Activated naive CD4-positive, alpha-beta T cell treated with anti-CD3 and anti-CD28 coated beads, Interleukin-2, amount 10 ng/mL, durations not matched to agents 7 days and 5 days (primary cell): ENCODE measurements around the gene MYOM1.

Experiments
- CTCF ChIA-PET: fragments of 350-600 bp; sonication (Branson Sonifier 250); formaldehyde crosslinking; loops from one replicate; lab custom pipeline; 2021; ENCODE audit warnings: antibody characterized with exemption; lab: Charles Lee
- DNase-seq: peaks from one replicate; pipeline ENCODE4 v3.0.0-alpha.2; 2020
- H3K27ac Mint-ChIP-seq: one replicate; pipeline ENCODE4 v1.8.0; 2021; ENCODE audit warnings: mild to moderate bottlenecking, moderate library complexity, mixed read lengths
- H3K27me3 Mint-ChIP-seq: one replicate; pipeline ENCODE4 v1.8.0; 2021; ENCODE audit warnings: mild to moderate bottlenecking, mixed read lengths
- H3K36me3 Mint-ChIP-seq: one replicate; pipeline ENCODE4 v1.8.0; 2021; ENCODE audit warnings: mixed read lengths
- H3K4me1 Mint-ChIP-seq: one replicate; pipeline ENCODE4 v1.8.0; 2021; ENCODE audit warnings: mixed read lengths
- H3K4me3 Mint-ChIP-seq: one replicate; pipeline ENCODE4 v1.8.0; 2021; ENCODE audit warnings: mild to moderate bottlenecking, moderate library complexity, mixed read lengths
- H3K9me3 Mint-ChIP-seq: one replicate; pipeline ENCODE4 v1.8.0; 2021; ENCODE audit warnings: mixed read lengths

Gene MYOM1

DNA sequence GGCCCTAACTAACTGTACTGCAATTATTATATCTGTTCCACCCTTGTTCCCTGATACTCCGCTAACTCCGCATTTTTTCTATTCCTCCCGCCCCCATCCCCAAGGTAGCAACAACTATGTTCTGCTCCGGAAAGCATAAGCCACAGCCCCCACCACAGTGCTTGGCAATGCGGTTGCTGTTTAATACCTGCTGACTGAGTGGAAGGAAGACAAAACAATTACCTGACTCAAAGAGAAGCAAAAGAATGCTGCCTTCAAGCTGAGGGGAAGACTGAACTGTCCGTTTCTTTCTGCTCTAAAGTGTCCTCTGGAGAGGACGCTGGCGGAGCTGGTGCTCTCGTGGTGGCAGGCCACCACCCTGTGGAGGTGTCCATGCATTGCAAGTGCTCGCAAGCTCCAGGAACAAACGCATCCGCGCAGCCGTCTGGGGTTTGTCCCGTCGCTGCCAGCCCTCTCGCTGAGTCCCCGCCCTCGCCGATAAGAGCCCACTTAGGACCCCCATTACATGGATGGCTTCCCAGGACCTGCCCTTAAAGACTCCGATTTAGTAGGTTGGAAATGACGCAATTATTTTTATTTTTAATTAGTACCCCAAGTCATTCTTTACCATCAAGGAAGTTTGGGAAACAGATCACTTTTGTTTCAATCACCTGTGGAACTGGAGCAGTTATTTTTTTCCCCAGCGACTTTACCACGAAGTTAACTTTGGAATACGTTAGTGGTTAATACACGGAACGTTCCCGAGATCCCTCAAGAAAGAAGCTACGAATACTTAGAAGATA is 26.3 kb upstream of the MYOM1 start:
- Mint-ChIP-seq H3K27me3 (peaks cover 7% of the 10 kb centered on the region), H3K4me3 (peak overlapping the region; percentile 88), H3K36me3 (peaks cover 35% of the 10 kb centered on the region), H3K9me3 (peaks cover 11% of the 10 kb centered on the region), H3K27ac (peak overlapping the region; percentile 99), H3K4me1 (peaks cover 28% of the 10 kb centered on the region)
- peak; percentile 87 for DNase-seq
- CTCF ChIA-PET, result interaction anchor here (0.6 to 4.4 kb wide), 38 partner anchors 8 to 421 kb away, joined by 3 to 46 read pairs (median 4); no protein-coding TSS in a partner anchor

DNA sequence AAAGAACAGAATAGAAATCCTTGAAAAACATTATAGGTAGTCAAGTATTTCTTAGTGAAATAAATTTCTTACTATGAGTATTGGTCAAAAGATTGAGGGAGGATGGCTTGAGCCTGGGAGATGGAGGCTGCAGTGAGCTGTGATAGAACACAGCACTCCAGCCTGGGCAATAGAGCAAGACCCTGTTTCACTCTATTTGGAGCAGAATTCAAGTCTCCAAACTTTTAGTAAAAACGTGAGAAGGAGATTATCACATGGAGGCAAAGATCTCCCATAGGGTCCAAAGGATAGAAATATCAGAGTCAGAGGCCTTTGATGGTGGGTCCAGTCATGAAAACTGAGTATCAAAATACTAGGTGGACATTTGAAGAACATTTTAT is 25.4 kb upstream of the MYOM1 start:
- peaks cover 22% of the 10 kb centered on the region for H3K4me1 Mint-ChIP-seq
- no peak overlapping the region for H3K27ac Mint-ChIP-seq
- DNase-seq, result no peak
- H3K36me3 Mint-ChIP-seq, result peaks cover 36% of the 10 kb centered on the region
- H3K9me3 Mint-ChIP-seq, result peaks cover 19% of the 10 kb centered on the region
- CTCF ChIA-PET, result interaction anchor here (1.1 to 4.4 kb wide), 20 partner anchors 10 to 316 kb away, joined by 4 to 46 read pairs (median 6); no protein-coding TSS in a partner anchor
- peak overlapping the region; percentile 88 for H3K4me3 Mint-ChIP-seq
- H3K27me3 Mint-ChIP-seq, result peaks cover 7% of the 10 kb centered on the region

DNA sequence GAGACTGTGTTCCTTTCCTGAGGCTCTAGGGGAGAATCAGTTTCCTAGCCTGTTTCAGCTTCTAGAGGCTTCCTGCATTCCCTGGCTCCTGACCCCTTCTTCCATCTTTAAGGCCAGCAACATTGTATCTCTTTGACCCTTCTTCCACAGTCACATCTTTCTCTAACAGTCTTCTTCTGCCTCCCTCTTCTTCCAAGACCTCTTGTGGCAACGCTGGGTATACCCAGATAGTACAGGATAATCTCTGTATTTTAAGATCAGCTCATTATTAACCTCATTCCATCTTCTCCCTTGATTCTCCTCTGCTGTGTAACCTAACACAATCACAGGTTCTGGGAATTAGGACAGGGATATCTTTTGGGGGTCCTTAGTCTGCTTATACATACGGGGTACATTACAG is 19.0 kb upstream of the MYOM1 start:
- Mint-ChIP-seq H3K4me3 (no peak overlapping the region), H3K27ac (no peak overlapping the region), H3K4me1 (peaks cover 3% of the 10 kb centered on the region), H3K27me3 (no peaks in the 10 kb centered on the region), H3K9me3 (peaks cover 19% of the 10 kb centered on the region), H3K36me3 (peaks cover 19% of the 10 kb centered on the region)
- no peak for DNase-seq
- CTCF ChIA-PET, result interaction anchor here (1.7 to 1.8 kb wide), 2 partner anchors 8 to 253 kb away, joined by 4 to 5 read pairs; partner anchors contain the start of gene MYL12A

DNA sequence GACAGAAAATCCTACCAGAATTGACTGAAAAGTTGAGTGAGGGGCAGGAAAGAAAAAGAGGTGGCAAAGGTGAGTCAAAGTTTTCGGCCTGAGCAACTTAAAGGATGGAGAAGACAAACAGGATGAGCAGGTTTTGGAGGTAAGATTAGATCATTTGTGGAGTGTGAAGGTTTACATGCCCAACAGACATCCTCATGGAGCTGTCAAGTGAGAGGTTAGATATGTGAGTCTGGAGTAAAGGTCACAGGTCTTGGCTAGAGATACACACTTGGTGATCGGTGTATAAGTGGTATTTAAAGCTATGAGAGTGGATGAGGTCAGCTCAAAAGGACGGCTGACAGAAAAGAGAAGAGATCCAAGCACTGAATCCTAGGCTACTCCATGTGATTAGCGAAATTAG is 16.7 kb upstream of the MYOM1 start:
- Mint-ChIP-seq H3K9me3 (peaks cover 9% of the 10 kb centered on the region), H3K4me3 (no peak overlapping the region), H3K27me3 (no peaks in the 10 kb centered on the region), H3K4me1 (no peaks in the 10 kb centered on the region), H3K36me3 (peaks cover 9% of the 10 kb centered on the region), H3K27ac (no peak overlapping the region)
- no peak for DNase-seq
- CTCF ChIA-PET, result no interaction called here

DNA sequence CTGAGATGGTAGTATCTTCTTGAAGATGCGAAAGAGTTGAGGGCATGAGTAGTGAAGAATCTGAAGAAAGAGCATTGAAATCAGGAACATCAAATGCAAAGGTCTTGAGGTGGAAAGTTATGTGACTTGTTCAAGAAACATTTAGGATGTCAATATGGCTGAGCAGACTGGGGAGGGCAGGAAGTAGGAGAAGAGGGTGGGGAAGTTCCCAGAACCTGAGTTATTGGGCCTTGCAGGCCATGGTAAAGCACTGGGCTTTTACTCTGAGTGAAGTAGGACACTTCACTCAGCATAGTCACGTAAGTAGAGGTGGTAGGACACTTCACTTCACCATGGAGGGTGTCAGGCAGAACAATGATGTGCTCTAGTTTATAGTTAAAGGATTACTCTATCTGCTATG is 16.1 kb upstream of the MYOM1 start:
- no peaks in the 10 kb centered on the region for H3K27me3 Mint-ChIP-seq
- H3K36me3 Mint-ChIP-seq, result peaks cover 5% of the 10 kb centered on the region
- no peaks in the 10 kb centered on the region for H3K4me1 Mint-ChIP-seq
- CTCF ChIA-PET, result interaction anchor here (2.6 kb wide), 1 partner anchor 10 kb away, joined by 12 read pairs; no protein-coding TSS in a partner anchor
- no peak for DNase-seq
- H3K27ac Mint-ChIP-seq, result no peak overlapping the region
- no peak overlapping the region for H3K4me3 Mint-ChIP-seq
- H3K9me3 Mint-ChIP-seq, result peaks cover 6% of the 10 kb centered on the region

DNA sequence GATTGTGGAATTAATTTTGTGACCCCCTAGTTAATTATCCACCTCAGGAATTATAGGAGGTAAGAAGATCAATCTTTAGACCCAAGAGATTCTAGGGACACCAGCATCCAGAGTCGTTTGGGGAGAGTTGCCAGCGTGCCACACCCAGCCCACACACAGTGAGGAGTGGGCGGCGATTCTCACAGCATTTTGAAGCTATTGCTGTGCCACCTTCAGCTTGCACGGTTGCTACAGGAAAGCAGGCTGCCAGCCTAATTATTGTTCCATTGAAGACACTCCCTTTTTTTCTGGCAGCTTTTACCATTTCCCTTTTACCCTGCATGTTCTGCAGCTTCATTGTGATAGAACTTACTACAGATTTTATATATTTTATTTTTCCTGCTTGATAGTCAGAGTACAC is 14.7 kb upstream of the MYOM1 start:
- H3K27ac Mint-ChIP-seq, result no peak overlapping the region
- CTCF ChIA-PET, result interaction anchor here (0.7 to 2.6 kb wide), 3 partner anchors 12 to 308 kb away, joined by 3 to 12 read pairs (median 4); no protein-coding TSS in a partner anchor
- no peaks in the 10 kb centered on the region for H3K4me1 Mint-ChIP-seq
- no peaks in the 10 kb centered on the region for H3K36me3 Mint-ChIP-seq
- H3K27me3 Mint-ChIP-seq, result no peaks in the 10 kb centered on the region
- no peaks in the 10 kb centered on the region for H3K9me3 Mint-ChIP-seq
- no peak overlapping the region for H3K4me3 Mint-ChIP-seq
- no peak for DNase-seq

DNA sequence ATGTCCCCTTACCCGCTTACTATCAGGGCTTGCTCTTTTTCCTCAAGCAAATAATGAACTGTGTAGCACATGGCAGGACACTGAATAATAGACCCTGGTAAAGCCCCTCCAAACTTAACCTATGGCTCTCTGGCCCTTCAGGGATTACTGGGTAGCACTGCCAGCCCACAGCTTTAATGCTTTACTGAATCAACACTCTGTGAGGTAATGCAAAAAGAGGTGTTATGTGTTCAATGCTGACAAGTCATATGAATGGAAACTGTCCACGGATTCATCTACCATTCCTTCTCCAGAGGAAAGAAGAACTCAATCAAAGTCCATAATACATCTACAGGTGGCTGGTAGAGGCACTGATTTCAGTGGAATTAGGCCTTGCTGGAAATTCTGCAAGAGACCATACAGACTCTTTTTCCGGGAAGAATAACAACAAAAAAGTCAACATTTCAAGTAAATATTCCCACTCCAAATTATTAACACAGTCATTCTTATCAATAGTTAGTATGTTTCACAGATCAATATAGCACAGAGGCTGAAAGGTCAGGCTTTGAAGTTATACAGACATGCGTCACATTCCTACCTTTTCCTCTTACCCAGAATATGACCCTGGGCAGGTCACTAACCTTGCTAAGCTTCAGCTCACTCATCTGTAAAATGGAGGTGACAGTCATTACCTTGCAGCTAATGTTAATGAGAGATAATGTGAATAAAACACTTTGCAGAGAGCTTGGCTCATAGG is 13.8 kb upstream of the MYOM1 start:
- H3K9me3 Mint-ChIP-seq, result no peaks in the 10 kb centered on the region
- DNase-seq, result no peak
- H3K4me3 Mint-ChIP-seq, result no peak overlapping the region
- H3K27me3 Mint-ChIP-seq, result no peaks in the 10 kb centered on the region
- H3K27ac Mint-ChIP-seq, result no peak overlapping the region
- H3K36me3 Mint-ChIP-seq, result no peaks in the 10 kb centered on the region
- no peaks in the 10 kb centered on the region for H3K4me1 Mint-ChIP-seq
- CTCF ChIA-PET, result interaction anchor here (2.6 kb wide), 1 partner anchor 12 kb away, joined by 12 read pairs; no protein-coding TSS in a partner anchor

DNA sequence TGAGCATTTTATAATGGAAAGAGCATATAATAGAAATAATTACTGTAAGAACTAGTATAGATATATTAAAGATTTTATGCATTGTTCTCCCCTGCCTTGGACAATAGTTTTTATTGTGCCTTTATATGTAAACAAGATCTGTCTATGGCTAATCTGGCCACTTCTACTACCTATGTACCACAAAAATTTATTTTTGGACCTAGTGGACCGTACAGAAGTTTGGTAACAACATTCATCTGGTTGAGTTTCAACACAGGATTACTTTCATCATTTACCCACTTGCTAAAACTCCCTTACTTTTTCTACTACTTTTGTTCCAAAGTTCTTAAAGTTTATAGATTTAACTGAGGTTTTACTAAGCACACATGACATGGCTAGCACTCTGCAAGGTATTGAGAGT is 13.2 kb upstream of the MYOM1 start:
- DNase-seq, result no peak
- Mint-ChIP-seq H3K9me3 (no peaks in the 10 kb centered on the region), H3K27ac (no peak overlapping the region), H3K27me3 (no peaks in the 10 kb centered on the region), H3K4me1 (no peaks in the 10 kb centered on the region), H3K36me3 (no peaks in the 10 kb centered on the region), H3K4me3 (no peak overlapping the region)
- CTCF ChIA-PET, result no interaction called here

DNA sequence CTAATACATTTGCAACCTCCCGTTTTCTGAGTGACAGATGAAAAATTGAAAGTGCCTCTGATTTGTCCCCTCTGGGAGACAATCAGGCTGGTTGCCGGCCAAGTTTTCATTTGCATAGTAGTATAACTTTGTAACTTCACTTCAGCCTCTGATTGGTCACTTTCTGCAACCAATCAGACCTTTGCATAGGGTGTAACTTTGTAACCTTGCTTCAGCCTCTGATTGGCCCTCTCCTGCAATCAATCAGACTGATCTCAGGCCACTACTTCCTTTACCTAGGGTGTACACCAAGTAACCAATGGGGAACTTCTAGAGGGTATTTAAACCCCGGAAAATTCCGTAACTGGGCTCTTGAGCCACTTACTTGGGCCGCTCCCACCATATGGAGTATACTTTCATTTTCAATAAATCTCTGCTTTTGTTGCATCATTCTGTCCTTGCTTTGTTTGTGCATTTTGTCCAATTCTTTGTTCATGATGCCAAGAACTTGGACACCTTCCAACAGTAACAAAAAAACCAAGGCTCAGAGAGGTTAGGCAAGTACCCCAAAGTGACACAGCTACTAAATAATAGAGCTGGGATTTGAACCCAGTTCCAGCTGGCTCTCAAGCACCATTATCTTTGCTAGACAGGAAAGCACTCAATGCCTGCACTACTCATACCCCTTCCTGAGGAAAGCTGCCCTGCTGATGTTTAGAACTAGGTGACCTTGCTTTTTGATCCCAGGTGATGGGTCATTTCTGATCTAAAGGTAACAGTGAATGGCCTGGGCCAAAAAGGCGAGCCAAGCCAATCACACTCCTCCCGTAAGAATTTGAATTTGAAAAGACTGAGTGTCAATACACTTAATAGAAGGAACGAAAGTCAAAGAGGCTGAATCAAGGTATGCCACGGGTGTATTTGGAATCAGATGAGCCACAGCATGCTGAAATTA is 10.9 kb upstream of the MYOM1 start:
- Mint-ChIP-seq H3K27me3 (no peaks in the 10 kb centered on the region), H3K36me3 (no peaks in the 10 kb centered on the region), H3K4me1 (no peaks in the 10 kb centered on the region), H3K4me3 (no peak overlapping the region), H3K27ac (no peak overlapping the region), H3K9me3 (no peaks in the 10 kb centered on the region)
- DNase-seq, result no peak
- CTCF ChIA-PET, result interaction anchor here (0.6 kb wide), 1 partner anchor 79 kb away, joined by 3 read pairs; no protein-coding TSS in a partner anchor

DNA sequence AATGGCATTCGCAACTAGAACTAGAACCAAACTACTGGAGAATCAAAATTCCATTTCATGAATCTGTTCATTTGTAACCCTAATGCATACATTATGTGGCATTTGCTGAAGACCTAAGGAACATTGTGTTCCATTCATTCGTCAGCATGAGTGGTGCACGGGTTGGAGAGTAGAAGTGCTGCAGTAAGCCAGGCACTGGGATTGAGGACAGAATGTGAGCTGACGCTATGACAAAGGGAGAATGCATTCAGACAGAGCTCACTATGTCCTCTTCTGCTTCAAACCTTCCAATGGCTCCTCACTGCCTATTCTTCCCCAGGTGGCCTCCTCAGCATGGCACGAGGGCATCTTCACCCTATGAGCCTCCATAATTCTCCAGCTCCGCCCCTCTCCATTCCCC is 6.3 kb upstream of the MYOM1 start:
- no peak for DNase-seq
- CTCF ChIA-PET, result no interaction called here
- H3K36me3 Mint-ChIP-seq, result no peaks in the 10 kb centered on the region
- no peak overlapping the region for H3K27ac Mint-ChIP-seq
- no peaks in the 10 kb centered on the region for H3K4me1 Mint-ChIP-seq
- H3K4me3 Mint-ChIP-seq, result no peak overlapping the region
- H3K27me3 Mint-ChIP-seq, result no peaks in the 10 kb centered on the region
- H3K9me3 Mint-ChIP-seq, result no peaks in the 10 kb centered on the region

DNA sequence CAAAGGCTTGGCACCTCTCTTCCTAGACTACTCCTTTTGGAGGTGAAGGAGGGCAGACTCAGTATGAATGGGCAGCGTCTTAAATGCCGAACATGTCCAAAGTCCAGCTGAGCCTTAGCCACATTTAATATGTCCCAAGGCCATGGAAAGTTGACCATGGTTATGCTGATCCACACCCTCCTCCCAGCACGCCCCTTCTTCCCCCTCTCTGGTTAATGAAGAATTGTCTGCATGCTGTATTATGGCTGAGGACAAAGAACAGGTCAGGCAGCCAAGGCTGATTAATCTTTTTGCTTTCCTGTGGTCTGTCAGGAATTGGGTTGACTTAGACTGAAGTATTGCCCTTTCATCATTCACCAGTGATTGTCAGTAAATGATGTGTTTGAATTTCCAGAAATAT is 5.8 kb upstream of the MYOM1 start:
- DNase-seq, result no peak
- H3K27ac Mint-ChIP-seq, result no peak overlapping the region
- no peaks in the 10 kb centered on the region for H3K36me3 Mint-ChIP-seq
- H3K4me3 Mint-ChIP-seq, result no peak overlapping the region
- H3K4me1 Mint-ChIP-seq, result no peaks in the 10 kb centered on the region
- no peaks in the 10 kb centered on the region for H3K9me3 Mint-ChIP-seq
- CTCF ChIA-PET, result no interaction called here
- H3K27me3 Mint-ChIP-seq, result no peaks in the 10 kb centered on the region

DNA sequence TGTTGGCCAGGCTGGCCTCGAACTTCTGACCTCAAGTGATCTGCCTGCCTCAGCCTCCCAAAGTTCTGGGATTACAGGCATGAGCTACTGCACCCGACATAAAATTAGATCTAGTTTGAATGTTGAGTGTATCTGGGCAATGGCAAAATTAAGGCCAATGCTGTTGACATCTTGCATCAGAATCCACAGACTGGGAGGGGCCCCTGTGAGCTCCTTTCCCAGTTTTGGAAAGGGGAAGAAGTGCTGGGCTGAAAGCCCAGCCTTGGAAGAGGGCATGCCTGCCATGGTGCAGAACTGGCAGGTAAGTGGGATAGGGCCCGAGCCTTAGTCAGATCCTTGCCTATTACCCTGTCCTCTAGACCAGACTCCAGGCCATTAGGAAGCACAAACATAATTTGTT is 4.5 kb upstream of the MYOM1 start:
- H3K4me1 Mint-ChIP-seq, result no peaks in the 10 kb centered on the region
- CTCF ChIA-PET, result interaction anchor here (1.4 kb wide), 1 partner anchor 21 kb away, joined by 4 read pairs; no protein-coding TSS in a partner anchor
- H3K27me3 Mint-ChIP-seq, result no peaks in the 10 kb centered on the region
- DNase-seq, result no peak
- H3K36me3 Mint-ChIP-seq, result no peaks in the 10 kb centered on the region
- no peaks in the 10 kb centered on the region for H3K9me3 Mint-ChIP-seq
- no peak overlapping the region for H3K27ac Mint-ChIP-seq
- no peak overlapping the region for H3K4me3 Mint-ChIP-seq

DNA sequence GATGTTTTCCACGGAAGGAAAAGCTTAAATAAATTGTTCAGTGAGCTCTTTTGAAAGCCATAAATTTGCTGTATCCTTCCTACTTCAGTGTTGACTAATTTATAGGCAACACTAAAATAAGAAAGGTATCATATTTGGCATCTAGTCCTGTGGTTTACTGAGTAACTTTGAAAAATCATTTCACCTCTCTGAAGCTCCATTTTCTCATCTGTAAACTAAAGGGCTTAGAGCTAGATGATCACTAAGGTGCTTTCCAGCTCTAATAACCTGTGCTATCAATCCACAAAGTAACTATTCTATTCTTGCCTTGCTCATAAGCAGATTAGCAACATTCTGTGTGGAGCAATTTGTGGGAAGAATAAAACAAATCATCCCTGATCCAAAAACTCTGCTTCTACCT is 3.6 kb upstream of the MYOM1 start:
- H3K4me3 Mint-ChIP-seq, result no peak overlapping the region
- no peaks in the 10 kb centered on the region for H3K27me3 Mint-ChIP-seq
- CTCF ChIA-PET, result interaction anchor here (1.4 to 1.8 kb wide), 2 partner anchors 22 to 94 kb away, joined by 4 to 6 read pairs; no protein-coding TSS in a partner anchor
- no peak for DNase-seq
- H3K9me3 Mint-ChIP-seq, result no peaks in the 10 kb centered on the region
- no peak overlapping the region for H3K27ac Mint-ChIP-seq
- no peaks in the 10 kb centered on the region for H3K36me3 Mint-ChIP-seq
- no peaks in the 10 kb centered on the region for H3K4me1 Mint-ChIP-seq
